Measurements from ENCODE around the gene DNAJB9.
A peak's percentile ranks its signal among the peaks of the same experiment; 100 is the strongest.

The DNAJB9 gene

GRCh38 chr7:108611268-108611667, 41.6 kb downstream of the DNAJB9 start:
- DNase-seq, result no peak

- peak; percentile 51 for DNase-seq
Observed at GRCh38 chr7:108613147-108613948, 43.7 kb downstream of the DNAJB9 start.

GRCh38 chr7:108613949-108614381, 44.3 kb downstream of the DNAJB9 start:
- DNase-seq, result no peak

GRCh38 chr7:108614896-108615295, 45.2 kb downstream of the DNAJB9 start:
- no peak for DNase-seq

DNA sequence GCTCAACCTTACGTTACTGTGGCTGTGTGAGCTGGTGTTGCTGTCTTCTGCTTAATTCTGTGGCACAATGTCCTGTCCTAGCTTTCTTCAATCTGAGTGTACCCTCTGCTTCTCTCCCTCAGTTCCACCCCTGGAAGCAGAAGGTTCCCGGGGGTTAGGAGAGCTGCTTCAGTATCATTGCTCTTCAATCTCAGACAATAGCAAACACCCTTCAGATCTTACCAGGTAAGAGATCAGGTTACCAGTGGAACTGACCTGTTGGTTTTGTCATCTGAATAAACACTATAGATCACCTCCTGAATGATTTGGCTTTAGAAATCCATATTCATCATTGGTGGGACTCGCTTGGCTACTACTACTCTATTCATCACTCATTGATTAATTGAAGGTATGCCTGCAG, 48.4 kb downstream of the DNAJB9 start:
- DNase-seq, result no peak

GRCh38 chr7:108623220-108623619, 53.5 kb downstream of the DNAJB9 start:
- no peak for DNase-seq

Data from NCI-H1417 treated with DMSO at 0.1 percent for 48 hours (cell line).